HG03520 (cell line): Measurements from ENCODE around the gene PPBP.
"Not testable (repeated sequence)": the region's sequence is repeated elsewhere in the genome, so short reads cannot be mapped to it uniquely, and the experiment has no call there.

Source experiments
- ATAC-seq: cut with Tn5 transposase; IDR thresholded peaks from one replicate; pipeline ENCODE4 v1.9.1; 2021; ENCODE audit warnings: mild to moderate bottlenecking, moderate library complexity; ENCODE audit not compliant: unreplicated experiment

The PPBP gene

GRCh38 chr4:73998040-73999011, 10.3 kb upstream of the PPBP start, which contains the start of gene CXCL5:
Gene CXCL5, minus strand, starts transcription at chr4:73998677. Its CDS starts 96 bp downstream, at chr4:73998581.
- ATAC-seq, result no peak

GRCh38 chr4:73992050-73992449, 4.1 kb upstream of the PPBP start:
- ATAC-seq, result no peak

GRCh38 chr4:73991742-73992000, 3.7 kb upstream of the PPBP start:
- no peak for ATAC-seq

- no peak for ATAC-seq
Observed at GRCh38 chr4:73990988-73991741, 3.2 kb upstream of the PPBP start.

GRCh38 chr4:73989928-73990327, 1.9 kb upstream of the PPBP start:
- no peak for ATAC-seq

GRCh38 chr4:73989031-73989430, 1.0 kb upstream of the PPBP start:
- no peak for ATAC-seq

GRCh38 chr4:73985528-73985852, 2.5 kb downstream of the PPBP start:
- no peak for ATAC-seq

- ATAC-seq, result no peak
Observed at GRCh38 chr4:73984736-73985527, 3.1 kb downstream of the PPBP start.

- ATAC-seq, result not testable (repeated sequence)
Observed at GRCh38 chr4:73981175-73981574, 6.8 kb downstream of the PPBP start.

GRCh38 chr4:73979407-73979957, 8.5 kb downstream of the PPBP start:
- no peak for ATAC-seq

- no peak for ATAC-seq
Observed at GRCh38 chr4:73978886-73979285, 9.1 kb downstream of the PPBP start.

GRCh38 chr4:73976716-73977115, 11.3 kb downstream of the PPBP start:
- no peak for ATAC-seq

GRCh38 chr4:73976217-73976616, 11.8 kb downstream of the PPBP start:
- no peak for ATAC-seq

GRCh38 chr4:73974352-73974751, 13.6 kb downstream of the PPBP start:
- no peak for ATAC-seq

GRCh38 chr4:73970945-73971344, 17.0 kb downstream of the PPBP start:
- ATAC-seq, result no peak

GRCh38 chr4:73970011-73970410, 18.0 kb downstream of the PPBP start:
- no peak for ATAC-seq

- ATAC-seq, result no peak
Observed at GRCh38 chr4:73967866-73968265, 20.1 kb downstream of the PPBP start.

- ATAC-seq, result no peak
Observed at GRCh38 chr4:73964862-73965611, 23.0 kb downstream of the PPBP start.

GRCh38 chr4:73962724-73963123, 25.3 kb downstream of the PPBP start:
- ATAC-seq, result no peak

GRCh38 chr4:73959041-73959440, 28.9 kb downstream of the PPBP start:
- ATAC-seq, result not testable (repeated sequence)
